ENCODE measurements around the gene APBB1.

The APBB1 gene

DNA sequence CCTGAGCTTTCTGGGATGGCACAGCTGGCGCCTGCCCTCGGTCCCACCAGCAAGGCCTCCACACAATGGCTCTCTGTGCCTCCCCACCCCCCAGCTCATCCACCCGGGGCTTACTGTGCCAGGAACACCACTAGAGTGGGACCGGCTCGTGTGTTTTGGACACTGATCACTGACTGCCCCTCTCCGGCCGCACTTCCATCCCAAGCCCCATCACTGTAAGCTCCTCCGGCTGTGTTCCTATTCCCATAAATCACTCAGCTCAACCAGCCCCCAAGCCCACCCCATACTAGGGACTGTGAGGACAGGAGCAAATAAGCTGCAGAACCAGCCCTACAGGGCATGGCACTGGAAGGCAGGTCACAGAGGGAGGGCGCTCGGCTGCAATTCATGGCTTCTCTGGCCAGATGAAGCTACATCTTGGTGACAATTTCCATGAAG lies 7.3 kb downstream of the APBB1 start:
- no peaks in the 10 kb centered on the region for H3K4me1 ChIP-seq (ENCODE audit: low read depth, poor library complexity, severe bottlenecking)
- no peaks in the 10 kb centered on the region for H4K20me1 ChIP-seq (ENCODE audit: insufficient read depth)
- H3K79me2 ChIP-seq (ENCODE audit: insufficient read depth, low read depth) = no peaks in the 10 kb centered on the region
- no peak overlapping the region for H3K4me2 ChIP-seq
- no peak overlapping the region for H2AFZ ChIP-seq (ENCODE audit: low read depth)
- TF ChIP-seq, protein P1, sequence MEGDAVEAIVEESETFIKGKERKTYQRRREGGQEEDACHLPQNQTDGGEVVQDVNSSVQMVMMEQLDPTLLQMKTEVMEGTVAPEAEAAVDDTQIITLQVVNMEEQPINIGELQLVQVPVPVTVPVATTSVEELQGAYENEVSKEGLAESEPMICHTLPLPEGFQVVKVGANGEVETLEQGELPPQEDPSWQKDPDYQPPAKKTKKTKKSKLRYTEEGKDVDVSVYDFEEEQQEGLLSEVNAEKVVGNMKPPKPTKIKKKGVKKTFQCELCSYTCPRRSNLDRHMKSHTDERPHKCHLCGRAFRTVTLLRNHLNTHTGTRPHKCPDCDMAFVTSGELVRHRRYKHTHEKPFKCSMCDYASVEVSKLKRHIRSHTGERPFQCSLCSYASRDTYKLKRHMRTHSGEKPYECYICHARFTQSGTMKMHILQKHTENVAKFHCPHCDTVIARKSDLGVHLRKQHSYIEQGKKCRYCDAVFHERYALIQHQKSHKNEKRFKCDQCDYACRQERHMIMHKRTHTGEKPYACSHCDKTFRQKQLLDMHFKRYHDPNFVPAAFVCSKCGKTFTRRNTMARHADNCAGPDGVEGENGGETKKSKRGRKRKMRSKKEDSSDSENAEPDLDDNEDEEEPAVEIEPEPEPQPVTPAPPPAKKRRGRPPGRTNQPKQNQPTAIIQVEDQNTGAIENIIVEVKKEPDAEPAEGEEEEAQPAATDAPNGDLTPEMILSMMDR (conservative IDR thresholded peaks at IDR 0.05; ENCODE audit: low read depth, low read length) = no peak
- no peaks in the 10 kb centered on the region for H3K27me3 ChIP-seq (ENCODE audit: insufficient read depth, low read depth)
- no peak overlapping the region for H3K4me3 ChIP-seq (IDR thresholded peaks at IDR 0.05; ENCODE audit: insufficient read depth, low read depth, low read length)
- no peak overlapping the region for H3K27ac ChIP-seq
- no peaks in the 10 kb centered on the region for H3K36me3 ChIP-seq (ENCODE audit: insufficient read depth)
- H3K9ac ChIP-seq = no peak overlapping the region

- no peaks in the 10 kb centered on the region for H4K20me1 ChIP-seq (ENCODE audit: insufficient read depth)
- H3K27ac ChIP-seq = no peak overlapping the region
- H3K4me2 ChIP-seq = no peak overlapping the region
- H3K27me3 ChIP-seq (ENCODE audit: insufficient read depth, low read depth) = no peaks in the 10 kb centered on the region
- no peak overlapping the region for H3K9ac ChIP-seq
- no peaks in the 10 kb centered on the region for H3K4me1 ChIP-seq (ENCODE audit: low read depth, poor library complexity, severe bottlenecking)
- H2AFZ ChIP-seq (ENCODE audit: low read depth) = no peak overlapping the region
- H3K79me2 ChIP-seq (ENCODE audit: insufficient read depth, low read depth) = no peaks in the 10 kb centered on the region
- TF ChIP-seq, protein P1 (conservative IDR thresholded peaks at IDR 0.05; ENCODE audit: low read depth, low read length) = no peak
- H3K36me3 ChIP-seq (ENCODE audit: insufficient read depth) = no peaks in the 10 kb centered on the region
- no peak overlapping the region for H3K4me3 ChIP-seq (IDR thresholded peaks at IDR 0.05; ENCODE audit: insufficient read depth, low read depth, low read length)
These were observed 8.0 kb downstream of the APBB1 start for GRCh38 chr11:6410695-6411430.

- H3K4me2 ChIP-seq = no peak overlapping the region
- no peaks in the 10 kb centered on the region for H4K20me1 ChIP-seq (ENCODE audit: insufficient read depth)
- H3K79me2 ChIP-seq (ENCODE audit: insufficient read depth, low read depth) = no peaks in the 10 kb centered on the region
- H3K27ac ChIP-seq = no peak overlapping the region
- no peaks in the 10 kb centered on the region for H3K36me3 ChIP-seq (ENCODE audit: insufficient read depth)
- peaks cover 18% of the 10 kb centered on the region for H3K4me1 ChIP-seq (ENCODE audit: low read depth, poor library complexity, severe bottlenecking)
- no peak overlapping the region for H3K9ac ChIP-seq
- H2AFZ ChIP-seq (ENCODE audit: low read depth) = no peak overlapping the region
- no peak overlapping the region for H3K4me3 ChIP-seq (IDR thresholded peaks at IDR 0.05; ENCODE audit: insufficient read depth, low read depth, low read length)
- no peaks in the 10 kb centered on the region for H3K27me3 ChIP-seq (ENCODE audit: insufficient read depth, low read depth)
- TF ChIP-seq, protein P1 (conservative IDR thresholded peaks at IDR 0.05; ENCODE audit: low read depth, low read length) = no peak
These were observed 12.5 kb downstream of the APBB1 start for GRCh38 chr11:6406370-6406769.

GRCh38 chr11:6405846-6406245 lies 13.0 kb downstream of the APBB1 start:
- H3K27me3 ChIP-seq (ENCODE audit: insufficient read depth, low read depth) = no peaks in the 10 kb centered on the region
- H3K27ac ChIP-seq = no peak overlapping the region
- TF ChIP-seq, protein P1 (conservative IDR thresholded peaks at IDR 0.05; ENCODE audit: low read depth, low read length) = no peak
- no peak overlapping the region for H2AFZ ChIP-seq (ENCODE audit: low read depth)
- H3K4me1 ChIP-seq (ENCODE audit: low read depth, poor library complexity, severe bottlenecking) = peaks cover 18% of the 10 kb centered on the region
- H4K20me1 ChIP-seq (ENCODE audit: insufficient read depth) = no peaks in the 10 kb centered on the region
- no peaks in the 10 kb centered on the region for H3K36me3 ChIP-seq (ENCODE audit: insufficient read depth)
- no peak overlapping the region for H3K9ac ChIP-seq
- no peaks in the 10 kb centered on the region for H3K79me2 ChIP-seq (ENCODE audit: insufficient read depth, low read depth)
- H3K4me2 ChIP-seq = no peak overlapping the region
- no peak overlapping the region for H3K4me3 ChIP-seq (IDR thresholded peaks at IDR 0.05; ENCODE audit: insufficient read depth, low read depth, low read length)
